Lower leg skin (tissue), 3 donors: ENCODE results near the gene DLG2.

Experiments used
- CTCF ChIP-seq, 3 donors: fragments of 450-650 bp; IDR thresholded peaks; one replicate each; pipeline ENCODE4 v1.5.1; 2016; ENCODE audit warnings: antibody characterized with exemption in 3 of 3, mild to moderate bottlenecking in 3 of 3, moderate library complexity in 2 of 3
- POLR2A ChIP-seq, 2 donors: fragments of 450-650 bp; IDR thresholded peaks; one replicate each; pipeline ENCODE4 v1.6.1; 2016 to 2017; ENCODE audit warnings: antibody characterized with exemption in 2 of 2, mild to moderate bottlenecking in 1 of 2, moderate library complexity in 1 of 2

- no peak for TF ChIP-seq CTCF (IDR thresholded peaks at IDR 0.05)
- no peak for TF ChIP-seq POLR2A (IDR thresholded peaks at IDR 0.05)
Measured at GRCh38 chr11:83599066-83599465, 2028.1 kb downstream of the DLG2 start.
